GM18861 (cell line): ENCODE data around the gene PGBD4.
"Not testable (repeated sequence)": the region's sequence is repeated elsewhere in the genome, so short reads cannot be mapped to it uniquely, and the experiment has no call there.

Experiments used
- ATAC-seq: cut with Tn5 transposase; IDR thresholded peaks from one replicate; pipeline ENCODE4 v1.9.1; 2021; ENCODE audit not compliant: unreplicated experiment

Gene PGBD4

DNA sequence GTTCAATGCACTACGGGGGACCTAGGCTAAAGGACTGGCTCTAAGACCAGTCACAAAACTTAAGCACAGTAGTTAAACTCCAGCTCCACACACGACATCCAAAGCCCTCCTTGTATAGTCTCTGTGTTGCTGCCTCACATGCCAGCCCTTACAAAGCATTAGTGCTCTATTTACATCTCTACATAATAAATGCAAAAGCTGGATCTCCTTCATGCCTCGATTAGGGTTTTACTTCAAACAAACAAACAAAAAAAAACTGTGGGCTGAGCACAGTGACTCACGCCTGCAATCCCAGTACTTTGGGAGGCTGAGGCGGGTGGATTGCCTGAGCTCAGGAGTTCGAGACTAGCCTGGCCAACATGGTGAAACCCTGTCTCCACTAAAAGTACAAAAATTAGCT is 9.6 kb downstream of the PGBD4 start:
- ATAC-seq, result no peak

DNA sequence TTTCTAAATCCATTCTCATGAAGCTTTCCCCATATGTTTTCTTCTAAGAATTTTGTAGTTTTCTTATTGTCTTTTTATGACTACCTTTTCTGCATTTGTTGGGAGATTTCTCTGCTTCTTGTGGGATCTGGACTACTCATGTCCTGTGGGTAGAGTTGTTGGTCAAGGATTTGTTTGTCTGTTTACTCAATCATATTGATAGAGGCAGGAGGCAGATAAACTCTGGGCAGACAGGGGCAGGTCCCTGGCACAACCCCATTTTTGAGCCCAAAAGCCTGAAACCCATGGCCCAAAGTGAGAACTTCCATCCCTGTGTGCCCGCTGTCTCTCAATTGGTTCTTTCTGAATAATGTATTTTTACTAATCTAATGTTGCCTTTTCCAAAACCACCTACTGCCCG is 12.3 kb downstream of the PGBD4 start:
- ATAC-seq, result no peak

DNA sequence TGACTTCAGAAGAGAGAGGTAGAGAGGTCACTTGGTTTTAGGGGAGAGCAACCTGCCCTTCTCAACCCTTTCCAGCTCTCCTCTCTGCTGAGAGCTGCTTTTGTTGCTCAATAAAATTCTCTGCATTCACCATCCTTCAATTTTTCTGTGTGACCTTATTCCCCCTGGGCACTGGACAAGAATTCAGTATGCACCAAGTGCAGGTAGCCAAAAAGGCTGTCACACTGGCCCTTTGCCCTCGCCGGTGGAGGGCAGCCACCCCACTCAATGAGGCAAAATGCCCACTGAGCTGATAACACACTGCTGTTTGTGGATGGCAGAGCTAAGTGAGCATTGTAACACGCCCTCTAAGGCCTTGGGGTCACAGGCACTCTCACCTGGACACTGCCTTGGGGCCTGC is 12.9 kb downstream of the PGBD4 start:
- no peak for ATAC-seq

DNA sequence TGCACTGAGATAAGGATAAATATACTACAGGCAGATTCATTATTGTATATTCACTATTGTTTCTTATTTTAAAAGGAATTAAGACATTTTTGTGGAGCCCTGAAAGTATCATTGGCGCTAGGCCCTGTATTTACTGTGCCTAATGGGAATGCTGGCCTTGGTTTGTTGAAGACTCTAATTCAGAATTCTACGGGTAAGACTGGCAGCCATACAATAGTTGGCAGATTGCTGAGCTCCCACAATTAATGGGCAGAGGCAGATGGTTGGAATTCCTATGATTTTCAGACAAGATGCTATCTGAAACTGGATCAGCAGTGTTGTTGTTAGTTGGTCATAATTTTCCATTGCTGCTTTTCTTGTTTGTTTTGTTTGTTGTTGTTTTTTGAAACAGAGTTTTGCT is 14.7 kb downstream of the PGBD4 start:
- no peak for ATAC-seq

DNA sequence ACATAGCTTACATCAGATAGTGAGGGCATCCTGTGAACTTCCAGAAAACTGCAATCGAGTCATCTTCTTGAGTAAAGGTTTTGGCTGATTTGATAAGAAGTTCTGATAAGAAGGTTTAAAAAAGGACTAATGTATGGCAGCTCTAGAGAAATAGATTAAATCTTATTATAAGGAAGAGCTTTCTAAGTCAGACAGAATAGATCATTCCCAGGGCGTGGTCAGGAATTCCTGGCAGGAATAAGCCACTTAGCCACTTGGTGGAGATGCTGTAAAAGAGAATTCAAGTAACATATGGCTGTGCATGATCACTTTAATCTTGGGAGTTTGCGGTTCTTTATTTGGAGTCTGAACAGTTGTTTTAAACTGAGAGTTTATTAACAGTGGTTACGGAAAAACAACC is 17.4 kb downstream of the PGBD4 start:
- ATAC-seq, result no peak

DNA sequence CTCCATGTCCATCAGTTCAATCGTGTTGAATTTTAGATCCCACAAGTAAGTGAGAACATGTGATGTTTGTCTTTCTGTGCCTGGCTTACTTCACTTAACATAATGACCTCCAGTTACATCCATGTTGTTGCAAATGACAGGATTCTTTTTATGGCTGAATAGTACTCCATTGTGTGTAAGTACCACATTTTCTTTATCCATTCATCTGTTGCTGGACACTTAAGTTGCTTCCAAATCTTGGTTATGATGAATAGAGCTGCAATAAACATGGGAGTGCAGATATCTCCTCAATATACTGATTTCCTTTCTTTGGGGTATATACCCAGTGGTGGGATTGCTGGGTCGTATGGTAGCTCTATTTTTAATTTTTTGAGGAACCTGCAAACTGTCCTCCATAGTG is 18.5 kb downstream of the PGBD4 start:
- not testable (repeated sequence) for ATAC-seq

DNA sequence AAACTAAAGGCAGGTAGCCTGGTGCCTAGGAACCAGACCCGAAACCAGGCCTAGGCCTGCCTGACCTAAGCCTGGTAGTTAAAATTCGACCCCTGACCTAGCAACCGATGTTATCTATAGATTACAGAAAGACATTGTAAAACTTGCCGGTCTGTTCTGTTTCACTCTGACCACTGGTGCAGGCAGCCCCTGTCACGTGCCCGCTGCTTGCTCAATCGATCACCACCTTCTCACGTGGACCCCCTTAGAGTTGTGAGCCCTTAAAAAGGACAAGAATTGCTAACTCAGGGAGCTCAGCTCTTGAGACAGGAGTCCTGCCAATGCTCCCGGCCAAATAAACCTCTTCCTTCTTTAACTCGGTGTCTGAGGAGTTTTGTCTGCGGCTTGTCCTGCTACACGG is 19.9 kb downstream of the PGBD4 start:
- ATAC-seq, result not testable (repeated sequence)

DNA sequence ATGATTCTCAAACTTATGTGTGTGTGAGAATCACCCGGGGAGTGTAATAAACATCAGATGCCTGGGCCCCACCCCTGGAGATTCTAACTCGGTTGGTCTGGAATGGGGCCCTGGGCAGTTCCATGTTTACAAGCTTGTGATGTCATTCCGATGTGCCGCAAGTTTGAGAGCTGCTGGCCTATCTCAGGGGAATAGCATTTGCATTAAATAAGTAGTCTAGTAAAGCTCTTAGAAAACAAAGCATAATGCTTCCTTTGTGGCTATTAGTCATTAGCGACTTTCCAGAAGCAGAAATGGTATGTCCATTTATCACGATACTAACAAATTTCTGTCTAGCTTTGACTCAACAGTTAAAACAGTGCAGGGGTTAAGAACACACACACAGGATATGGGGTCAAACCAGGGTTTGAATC is 20.9 kb downstream of the PGBD4 start:
- no peak for ATAC-seq

DNA sequence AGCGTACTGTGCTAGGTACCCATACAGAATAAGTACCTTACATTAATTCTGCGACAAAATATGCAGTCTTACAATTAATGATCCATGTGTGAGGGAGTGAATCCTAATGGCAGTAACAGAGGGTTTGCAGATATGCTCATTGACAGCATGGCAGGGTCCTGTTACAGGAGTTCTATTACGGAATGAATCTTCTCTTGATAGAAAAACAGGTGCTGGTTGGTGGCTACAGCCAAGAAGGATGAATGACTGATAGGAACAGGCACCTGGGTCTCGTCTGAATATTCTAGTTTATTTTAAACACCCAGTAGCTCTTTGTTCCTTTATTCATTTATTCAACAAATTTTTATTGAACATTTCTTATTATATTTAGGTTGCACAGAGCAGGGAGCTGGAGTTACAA is 22.8 kb downstream of the PGBD4 start:
- ATAC-seq, result no peak

DNA sequence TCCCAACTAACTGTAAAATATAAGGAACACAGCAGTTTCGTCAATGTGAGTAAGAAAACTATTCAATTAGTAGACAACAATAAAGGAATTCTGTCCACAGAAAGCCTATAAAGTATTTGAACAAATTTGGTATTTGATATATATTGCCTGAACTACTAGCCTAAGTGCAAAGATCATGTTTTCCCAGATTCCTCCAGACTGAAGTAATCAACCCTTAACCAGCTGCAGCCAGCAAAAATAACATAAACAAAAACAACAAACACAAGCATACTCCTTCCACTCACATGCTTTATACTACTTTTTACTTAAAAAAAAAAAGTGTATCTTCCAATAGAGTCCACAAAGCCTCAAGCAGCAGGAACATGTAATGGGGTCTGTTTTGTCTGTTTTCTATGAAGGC is 24.1 kb downstream of the PGBD4 start:
- no peak for ATAC-seq

DNA sequence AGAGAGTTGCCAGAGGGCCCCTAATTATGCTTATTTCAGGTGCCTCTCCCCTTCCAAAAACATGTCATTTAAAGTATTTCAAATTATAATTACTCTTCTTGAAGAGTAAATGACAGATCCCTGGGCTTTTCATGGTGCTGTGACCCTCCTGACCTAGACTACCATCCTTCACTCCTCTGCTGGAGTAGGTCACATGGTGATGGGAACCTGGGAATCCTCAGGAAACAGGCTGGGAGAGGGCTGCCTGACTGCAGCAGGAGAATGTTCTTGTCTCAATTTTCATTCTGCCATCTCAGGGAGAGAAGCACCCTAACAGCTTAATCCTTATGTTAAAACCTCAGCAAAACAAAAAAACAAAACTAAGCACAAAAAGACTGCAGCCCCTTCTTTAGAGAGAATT is 24.6 kb downstream of the PGBD4 start:
- no peak for ATAC-seq

DNA sequence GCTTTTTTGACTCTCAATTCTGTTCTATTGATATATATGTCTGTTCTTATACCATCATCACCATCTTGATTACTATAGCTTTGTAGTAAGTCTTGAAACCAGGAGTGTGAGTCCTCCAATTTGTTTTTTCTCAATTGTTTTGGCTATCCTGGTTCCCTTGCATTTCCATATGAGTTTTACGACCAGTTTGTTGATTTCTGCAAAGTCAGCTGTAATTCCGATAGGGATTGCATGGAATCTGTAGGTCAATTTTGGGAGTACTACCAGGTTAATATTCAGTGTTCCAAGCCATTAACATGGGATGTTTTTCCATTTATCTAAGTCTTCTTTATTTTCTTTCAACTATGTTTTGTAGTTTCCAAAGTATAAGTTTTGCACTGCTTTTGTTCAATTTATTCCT is 27.0 kb downstream of the PGBD4 start:
- ATAC-seq, result no peak

DNA sequence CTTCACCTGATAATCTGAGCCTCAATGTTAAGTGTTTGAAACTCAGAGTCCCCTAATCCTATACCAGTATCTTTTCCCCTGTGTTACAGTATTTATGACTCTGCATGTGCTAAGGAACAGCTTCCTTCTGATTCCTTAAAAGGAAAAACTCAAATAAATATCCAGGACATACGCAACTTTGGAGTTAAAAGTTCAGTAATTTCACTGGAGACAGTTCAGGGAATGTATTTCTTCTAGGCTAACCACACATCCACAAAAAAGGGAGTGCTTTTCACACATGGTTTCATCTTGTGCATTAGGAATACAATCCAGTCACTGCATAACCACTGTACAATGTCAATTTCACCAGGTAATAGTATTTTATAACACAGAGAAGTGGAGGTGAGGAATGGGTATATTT is 31.0 kb downstream of the PGBD4 start:
- no peak for ATAC-seq

DNA sequence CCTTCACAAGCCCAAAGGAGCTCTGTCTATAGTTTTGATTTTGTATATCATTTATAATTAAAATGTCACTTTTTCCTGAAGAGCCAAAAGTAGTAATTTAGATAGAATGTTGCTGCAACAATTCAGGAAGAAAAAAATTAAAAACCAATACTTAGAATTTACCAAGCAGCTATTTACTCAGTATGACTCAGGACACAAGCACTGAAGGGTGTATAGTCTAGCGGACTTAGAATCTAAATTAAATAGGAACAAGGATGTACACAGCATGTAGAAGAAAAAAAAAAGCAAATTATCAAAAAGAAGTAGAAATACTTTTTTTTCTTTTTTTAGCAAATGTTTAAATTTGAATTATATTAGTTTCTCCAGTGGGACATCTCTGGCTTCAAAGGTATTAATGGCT is 31.6 kb downstream of the PGBD4 start:
- ATAC-seq, result no peak

DNA sequence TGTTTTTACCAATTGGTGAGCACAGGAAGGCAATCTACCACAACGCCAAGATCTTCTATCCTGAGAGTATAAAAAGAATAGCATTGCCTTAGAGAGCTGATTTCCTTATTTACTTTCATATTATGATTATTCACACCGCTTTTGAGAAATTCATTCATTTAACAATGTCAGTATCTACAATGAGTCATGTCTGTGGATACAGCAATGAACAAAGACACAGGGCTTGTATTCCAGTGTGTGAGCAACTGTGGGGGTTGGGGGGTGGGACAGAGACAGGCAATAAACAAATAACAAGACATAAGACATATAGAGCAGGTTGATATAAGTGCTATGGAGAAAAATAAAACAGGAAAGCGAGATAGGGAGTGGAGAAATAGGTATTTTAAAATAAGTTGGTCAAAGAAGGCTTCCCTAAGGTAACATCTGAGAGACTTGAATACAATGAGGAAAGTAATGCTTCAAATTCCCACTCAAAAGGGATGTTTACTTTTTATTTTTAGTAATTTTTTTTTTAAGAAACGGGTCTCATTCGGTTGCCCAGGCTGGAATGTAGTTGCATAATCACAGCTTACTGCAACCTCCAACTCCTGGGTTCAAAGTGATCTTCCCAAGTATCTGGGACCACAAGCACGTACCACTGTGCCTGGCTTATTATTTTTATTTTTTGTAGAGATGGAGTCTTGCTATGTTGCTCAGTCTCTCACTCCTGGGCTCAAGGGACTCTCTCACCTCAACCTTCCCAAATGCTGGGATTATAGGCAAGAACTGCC is 45.7 kb downstream of the PGBD4 start:
- ATAC-seq, result no peak

DNA sequence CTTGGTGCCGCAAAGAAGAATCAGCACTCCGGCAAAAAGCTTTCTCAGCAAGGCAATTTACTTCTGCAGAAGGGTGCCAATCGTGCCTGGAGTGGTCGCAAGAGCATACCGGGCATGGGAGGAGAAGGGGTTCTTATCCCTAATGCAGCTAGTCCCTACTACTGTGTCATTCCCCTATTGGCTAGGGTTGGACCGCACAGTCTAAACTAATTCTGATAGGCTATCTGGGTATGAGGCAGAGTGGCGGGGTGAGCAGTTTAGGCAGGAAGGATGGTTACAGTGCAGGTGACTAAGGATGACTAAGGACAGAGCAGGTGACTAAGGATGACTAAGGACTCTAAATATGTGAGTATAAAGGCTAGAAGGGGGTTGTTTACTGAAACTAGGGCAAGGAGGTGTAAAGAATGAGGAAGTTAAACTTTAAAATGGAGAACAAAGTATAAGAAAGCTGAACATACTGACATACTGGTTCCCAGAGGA is 52.9 kb downstream of the PGBD4 start:
- no peak for ATAC-seq

DNA sequence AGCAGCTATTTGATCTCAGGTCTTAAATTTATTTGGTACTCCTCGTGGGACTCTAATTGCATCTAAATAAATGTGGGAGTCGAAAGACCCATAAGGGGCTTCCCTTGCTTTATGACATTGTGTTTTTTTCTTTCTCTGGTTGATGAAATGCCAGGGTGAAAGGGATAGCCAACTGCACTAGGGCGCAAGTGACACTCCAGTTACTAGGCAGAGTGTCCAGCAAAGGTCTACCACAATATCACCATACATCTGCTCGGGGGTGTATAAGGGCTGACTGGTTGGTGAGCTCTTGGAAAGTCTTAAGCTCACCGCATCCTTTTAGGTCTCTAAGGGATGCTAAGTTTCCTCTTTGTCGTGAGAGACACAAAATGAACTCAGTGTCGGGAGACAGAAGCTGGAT is 54.0 kb downstream of the PGBD4 start:
- ATAC-seq, result no peak
